ENCODE measurements around the gene HCK. TPM values are rescaled to one million over a fixed set of nuclear protein-coding genes. Genes with fewer than 3 reads are reported as not detected.

The HCK gene
- total RNA-seq, 1 experiment from 2014 or later, result 0.17 TPM

DNA sequence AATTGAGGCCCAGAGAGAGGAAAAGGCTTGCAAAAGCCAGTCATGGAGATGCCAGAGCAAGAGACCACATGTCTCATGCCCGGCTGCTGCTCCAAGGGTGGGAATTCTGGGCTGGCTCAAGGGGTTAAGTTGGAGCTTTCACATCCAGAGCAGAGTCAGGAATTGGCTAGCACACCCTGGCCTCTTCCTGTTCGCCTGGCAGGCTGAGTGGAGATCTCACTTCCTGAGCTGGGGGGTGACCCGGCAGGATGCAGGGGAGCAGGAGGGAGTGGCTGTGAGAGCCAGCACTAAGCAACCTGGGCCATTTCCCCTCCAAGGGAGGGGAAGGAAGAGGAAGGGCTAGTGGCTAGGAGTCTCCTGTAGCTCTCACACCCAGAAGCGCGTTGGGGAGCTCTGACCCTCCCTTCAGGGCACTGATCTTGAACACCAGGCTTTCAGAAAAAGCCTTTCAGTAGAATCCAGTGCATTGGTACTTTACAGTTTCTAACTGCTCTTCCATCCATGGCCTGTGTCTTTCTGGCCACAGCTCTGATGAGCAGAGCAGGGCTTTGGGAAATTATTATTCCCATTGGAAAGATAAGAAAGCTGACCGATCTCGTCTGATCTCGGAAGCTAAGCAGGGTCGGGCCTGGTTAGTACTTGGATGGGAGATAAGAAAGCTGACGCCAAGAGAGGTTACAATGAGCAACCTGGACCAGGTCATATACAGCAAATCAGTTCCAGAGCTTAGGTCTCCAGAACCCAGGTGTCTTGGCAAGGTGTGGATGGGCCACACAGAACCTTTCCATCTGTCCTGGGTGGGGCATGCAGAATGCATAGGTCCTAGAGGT lies 44.0 kb upstream of the HCK start:
- H2AFZ ChIP-seq (ENCODE audit: low read depth, low read length, poor library complexity, severe bottlenecking), result no peak overlapping the region
- no peak overlapping the region for H3K27ac ChIP-seq (ENCODE audit: low read depth, low read length)
- H3K9me3 ChIP-seq (ENCODE audit: control insufficient read depth in 1 of 2, insufficient read depth in 1 of 2, low read depth in 1 of 2, low read length in 2 of 2), result no peaks in the 10 kb centered on the region
- CTCF ChIA-PET, result interaction anchor here (0.9 to 1.5 kb wide), 2 partner anchors 10 kb away, joined by 3 to 7 read pairs; no protein-coding TSS in a partner anchor
- no peaks in the 10 kb centered on the region for H3K4me1 ChIP-seq (ENCODE audit: control insufficient read depth in 1 of 2, insufficient read depth in 2 of 2, low read length in 2 of 2)
- no peak overlapping the region for H3K4me2 ChIP-seq (ENCODE audit: low read length)
- H3K79me2 ChIP-seq (ENCODE audit: insufficient read depth, low read length), result no peaks in the 10 kb centered on the region
- H3K27me3 ChIP-seq (ENCODE audit: insufficient read depth, low read length), result 0 out of 2 replicates have a peak, but pooled peaks cover 3% of the 10 kb centered on the region
- ATAC-seq (no peak), DNase-seq (ENCODE audit: low read depth, low spot score) (no peak)
- intact Hi-C loops (cut with micrococcal nuclease), result no loop called here
- no peak for TF ChIP-seq CEBPB (IDR thresholded peaks at IDR 0.05; ENCODE audit: low read depth)
- TF ChIP-seq EGR1 (IDR thresholded peaks at IDR 0.05; ENCODE audit: low read depth), result no peak
- no peak for TF ChIP-seq ELF1 (IDR thresholded peaks at IDR 0.05; ENCODE audit: borderline replicate concordance, low read depth)
- TF ChIP-seq POLR2A (IDR thresholded peaks at IDR 0.05; ENCODE audit: borderline replicate concordance, extremely low read depth, insufficient read depth, insufficient read length), result no peak
- no TSS peak for BruUV-seq (replicated peaks)
- POLR2A ChIA-PET, result interaction anchor here (1.4 to 2.2 kb wide), 2 partner anchors 10 to 155 kb away, joined by 3 to 6 read pairs; no protein-coding TSS in a partner anchor
- no peaks in the 10 kb centered on the region for H3K9me2 ChIP-seq (ENCODE audit: insufficient read depth)
- no peaks in the 10 kb centered on the region for H3K36me3 ChIP-seq (ENCODE audit: control insufficient read depth in 1 of 2, insufficient read depth in 2 of 2, low read length in 2 of 2)
- H3K9ac ChIP-seq (ENCODE audit: low read length), result no peak overlapping the region
- no peaks in the 10 kb centered on the region for H4K20me1 ChIP-seq (ENCODE audit: insufficient read depth)
- RAD21 ChIA-PET (ENCODE audit: low non-redundant PET in 1 of 2, low total read pairs in 2 of 2, uncharacterized antibody in 2 of 2, unreplicated experiment in 2 of 2), result no interaction called here
- H3K4me3 ChIP-seq (replicated peaks in 1 of 2; ENCODE audit: low read depth in 1 of 2, low read length in 2 of 2), result no peak overlapping the region

GRCh38 chr20:32009564-32009963 lies 42.5 kb upstream of the HCK start:
- BruUV-seq (replicated peaks), result no TSS peak
- H3K9ac ChIP-seq (ENCODE audit: low read length), result no peak overlapping the region
- ATAC-seq (no peak), DNase-seq (ENCODE audit: low read depth, low spot score) (no peak)
- no peaks in the 10 kb centered on the region for H3K9me2 ChIP-seq (ENCODE audit: insufficient read depth)
- H3K36me3 ChIP-seq (ENCODE audit: control insufficient read depth in 1 of 2, insufficient read depth in 2 of 2, low read length in 2 of 2), result no peaks in the 10 kb centered on the region
- ChIA-PET POLR2A (no interaction called here), CTCF (interaction anchor here (0.6 kb wide), 1 partner anchor 12 kb away, joined by 6 read pairs; no protein-coding TSS in a partner anchor), RAD21 (ENCODE audit: low non-redundant PET in 1 of 2, low total read pairs in 2 of 2, uncharacterized antibody in 2 of 2, unreplicated experiment in 2 of 2) (no interaction called here)
- H3K27ac ChIP-seq (ENCODE audit: low read depth, low read length), result no peak overlapping the region
- intact Hi-C loops (cut with micrococcal nuclease), result no loop called here
- H3K79me2 ChIP-seq (ENCODE audit: insufficient read depth, low read length), result no peaks in the 10 kb centered on the region
- no peaks in the 10 kb centered on the region for H4K20me1 ChIP-seq (ENCODE audit: insufficient read depth)
- H3K4me3 ChIP-seq (replicated peaks in 1 of 2; ENCODE audit: low read depth in 1 of 2, low read length in 2 of 2), result no peak overlapping the region
- H3K4me1 ChIP-seq (ENCODE audit: control insufficient read depth in 1 of 2, insufficient read depth in 2 of 2, low read length in 2 of 2), result no peaks in the 10 kb centered on the region
- TF ChIP-seq REST (IDR thresholded peaks at IDR 0.05; ENCODE audit: low read depth) (no peak), CEBPB (IDR thresholded peaks at IDR 0.05; ENCODE audit: low read depth) (no peak), SP1 (IDR thresholded peaks at IDR 0.05; ENCODE audit: low read depth) (no peak)
- no peak overlapping the region for H3K4me2 ChIP-seq (ENCODE audit: low read length)
- no peak overlapping the region for H2AFZ ChIP-seq (ENCODE audit: low read depth, low read length, poor library complexity, severe bottlenecking)
- no peaks in the 10 kb centered on the region for H3K9me3 ChIP-seq (ENCODE audit: control insufficient read depth in 1 of 2, insufficient read depth in 1 of 2, low read depth in 1 of 2, low read length in 2 of 2)
- 0 out of 2 replicates have a peak, but pooled peaks cover 3% of the 10 kb centered on the region for H3K27me3 ChIP-seq (ENCODE audit: insufficient read depth, low read length)
